PC-9 (cell line): ENCODE results near the gene PLXDC2.

Experiments used
- CTCF ChIP-seq: fragments of 200-600 bp; sonication (generic); conservative IDR thresholded peaks from 2 replicates; pipeline ENCODE4 v1.6.1; 2017; ENCODE audit warnings: mixed run types, antibody characterized with exemption, mild to moderate bottlenecking, moderate library complexity
- EZH2 ChIP-seq: fragments of 200-600 bp; sonication (generic); IDR thresholded peaks from 2 replicates; pipeline ENCODE4 v1.8.0; 2017; ENCODE audit warnings: antibody characterized with exemption, low read depth

GRCh38 chr10:20006169-20006870 is 190.1 kb downstream of the PLXDC2 start:
- TF ChIP-seq CTCF (no peak), EZH2 (no peak)
